Sigmoid colon (tissue), 4 donors: Measurements from ENCODE around the gene TENT5A.

Experiments used
- CTCF ChIP-seq, 4 experiments: fragments of 450-650 bp in 3 of 4; fragments of 200-600 bp in 1 of 4; IDR thresholded peaks; one replicate each; pipeline ENCODE4 v1.5.1; 2016 to 2019; ENCODE audit warnings: antibody characterized with exemption in 4 of 4, mild to moderate bottlenecking in 3 of 4, moderate library complexity in 2 of 4
- EP300 ChIP-seq, 4 donors: sonication (generic); formaldehyde crosslinking; IDR thresholded peaks; one replicate each; pipeline ENCODE4 v1.6.1; 2017; ENCODE audit warnings: antibody characterized with exemption in 4 of 4
- POLR2A ChIP-seq, 2 donors: fragments of 450-650 bp; IDR thresholded peaks; one replicate each; pipeline ENCODE4 v1.6.1; 2016; ENCODE audit warnings: antibody characterized with exemption in 2 of 2, mild to moderate bottlenecking in 2 of 2, moderate library complexity in 2 of 2
- POLR2AphosphoS5 ChIP-seq, 4 donors: sonication (generic); formaldehyde crosslinking; IDR thresholded peaks; one replicate each; pipeline ENCODE4 v1.6.1; 2017; ENCODE audit warnings: antibody characterized with exemption in 4 of 4

GRCh38 chr6:81731814-81732213 lies 20.7 kb downstream of the TENT5A start:
- TF ChIP-seq POLR2A (IDR thresholded peaks at IDR 0.05), result no peak
- no peak for TF ChIP-seq CTCF (IDR thresholded peaks at IDR 0.05)
- TF ChIP-seq EP300 (IDR thresholded peaks at IDR 0.05), result no peak
- TF ChIP-seq POLR2AphosphoS5 (IDR thresholded peaks at IDR 0.05), result no peak
